GM19395 (cell line): ENCODE measurements around the gene DGAT2L6.
A peak's percentile ranks its signal among the peaks of the same experiment; 100 is the strongest.
"Not testable (repeated sequence)": the region's sequence is repeated elsewhere in the genome, so short reads cannot be mapped to it uniquely, and the experiment has no call there.

Experiments
- ATAC-seq: cut with Tn5 transposase; IDR thresholded peaks from one replicate; pipeline ENCODE4 v1.9.1; 2021; ENCODE audit warnings: mild to moderate bottlenecking, moderate library complexity; ENCODE audit not compliant: unreplicated experiment

The DGAT2L6 gene

DNA sequence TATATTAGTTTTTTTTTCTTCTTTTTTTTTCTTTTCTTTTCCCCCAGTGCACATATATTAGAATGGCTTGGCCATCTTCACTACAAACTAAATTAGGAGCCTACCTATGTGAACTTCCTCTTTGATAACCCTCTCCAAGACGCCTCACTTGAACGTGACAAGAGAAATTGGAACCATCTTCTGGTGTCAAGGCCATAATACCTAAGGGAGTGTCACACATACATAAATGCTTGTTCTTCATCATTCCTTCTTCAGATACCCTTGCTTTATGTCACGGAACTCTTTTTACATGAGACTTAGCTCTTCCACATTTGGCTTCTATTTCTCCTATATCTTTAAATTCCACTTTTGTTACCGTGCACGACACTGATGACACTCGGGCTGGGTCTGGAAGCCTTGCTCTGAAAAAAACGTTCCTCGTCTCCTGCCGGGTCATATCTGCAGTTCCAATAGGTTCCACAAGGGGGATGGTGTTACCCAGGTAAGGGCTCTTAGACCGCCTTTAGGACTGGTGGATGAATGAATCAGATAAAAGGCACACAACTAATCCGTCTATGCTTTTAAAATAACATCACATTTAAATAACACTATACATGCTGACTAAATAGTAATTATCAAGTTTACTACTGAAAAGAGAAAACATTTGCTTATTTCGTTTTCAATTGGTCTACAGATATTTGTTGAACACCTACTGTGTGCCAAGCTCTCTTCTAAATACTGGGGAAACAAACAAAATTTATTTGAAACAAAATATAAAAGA is 19.9 kb downstream of the DGAT2L6 start:
- ATAC-seq = peak; percentile 93

DNA sequence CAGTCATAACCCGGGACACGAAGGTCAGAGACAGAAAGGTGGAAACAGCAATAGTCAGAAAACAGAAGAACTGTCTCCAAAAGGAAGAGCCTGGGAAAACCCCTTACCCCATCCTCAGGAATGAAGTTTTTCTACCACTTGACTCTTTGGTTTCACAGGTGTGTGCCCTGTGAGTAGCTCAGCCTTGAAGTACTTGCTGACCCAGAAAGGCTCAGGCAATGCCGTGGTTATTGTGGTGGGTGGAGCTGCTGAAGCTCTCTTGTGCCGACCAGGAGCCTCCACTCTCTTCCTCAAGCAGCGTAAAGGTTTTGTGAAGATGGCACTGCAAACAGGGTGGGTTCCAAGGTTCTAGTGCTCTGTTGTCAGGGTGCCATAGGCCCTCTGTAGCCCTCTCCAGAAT is 24.4 kb downstream of the DGAT2L6 start:
- ATAC-seq = no peak

DNA sequence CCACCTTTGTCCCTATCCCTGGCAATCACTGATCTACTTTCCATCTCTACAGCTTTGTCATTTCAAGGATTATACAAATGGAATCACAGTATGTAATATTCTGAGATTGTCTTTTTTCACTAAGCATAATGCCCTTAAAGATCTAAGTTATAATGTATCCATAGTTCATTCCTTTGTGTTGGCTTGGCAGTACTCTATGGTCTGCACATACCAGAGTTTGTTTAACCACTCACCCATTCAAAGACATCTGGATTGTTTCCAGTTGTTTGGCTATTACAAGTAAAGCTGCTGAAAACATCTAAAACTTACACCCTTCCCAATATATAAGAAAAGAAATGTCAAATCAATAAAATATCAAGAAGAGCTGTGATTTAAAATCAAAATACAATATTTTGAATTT is 31.2 kb downstream of the DGAT2L6 start:
- ATAC-seq = no peak

DNA sequence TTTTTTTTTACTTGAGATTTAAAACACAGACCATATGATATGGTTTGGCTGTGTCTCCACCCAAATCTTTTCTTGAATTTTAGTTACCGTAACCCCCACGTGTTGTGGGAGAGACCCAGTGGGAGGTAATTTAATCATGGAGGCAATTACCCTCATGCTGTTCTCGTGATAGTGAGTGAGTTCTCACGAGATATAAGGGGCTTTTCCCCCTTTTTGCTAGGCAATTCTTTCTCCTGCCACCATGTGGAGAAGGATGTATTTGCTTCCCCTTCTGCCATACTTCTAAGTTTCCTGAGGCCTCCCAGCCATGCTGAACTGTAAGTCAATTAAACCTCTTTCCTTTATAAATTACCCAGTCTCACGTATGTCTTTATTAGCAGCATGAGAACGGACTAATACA is 32.3 kb downstream of the DGAT2L6 start:
- not testable (repeated sequence) for ATAC-seq

DNA sequence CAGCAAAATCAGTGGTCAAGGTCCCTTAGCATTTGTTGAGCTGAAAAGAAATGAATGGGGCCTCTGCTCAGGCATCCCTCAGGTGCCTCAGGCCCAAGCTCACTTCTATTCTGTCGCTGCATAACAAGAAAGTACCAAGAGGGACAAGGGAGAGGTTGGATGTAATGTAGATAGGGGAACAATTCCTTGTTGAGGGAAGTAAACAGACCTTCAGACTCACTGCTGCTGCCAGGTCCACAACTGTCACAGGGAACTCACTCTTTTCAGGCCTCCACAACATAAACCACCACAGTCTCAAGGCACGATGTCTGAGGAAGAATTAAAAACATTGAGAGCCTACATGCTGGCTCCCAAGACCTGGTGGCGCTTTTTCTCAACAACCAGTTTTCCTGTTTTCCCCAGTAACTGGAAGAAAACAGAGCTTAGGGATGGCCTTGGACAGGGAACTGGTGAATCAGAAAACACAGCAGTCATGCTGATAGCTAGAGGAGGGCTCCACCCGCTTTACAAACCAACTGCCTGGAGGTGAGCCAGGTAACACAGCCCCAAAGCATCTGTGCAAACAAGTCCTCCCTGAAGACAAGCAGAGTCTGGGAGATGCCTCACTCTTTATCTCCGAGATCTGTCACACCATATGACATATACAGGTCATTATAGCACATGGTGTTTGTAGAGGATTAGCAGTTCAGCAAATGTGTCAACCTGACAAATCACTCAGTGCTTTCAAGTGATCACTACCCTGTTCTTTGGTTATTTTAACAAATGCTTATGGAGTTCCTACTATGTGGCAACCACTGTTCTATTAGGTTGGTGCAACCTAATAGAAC is 42.9 kb downstream of the DGAT2L6 start:
- no peak for ATAC-seq

DNA sequence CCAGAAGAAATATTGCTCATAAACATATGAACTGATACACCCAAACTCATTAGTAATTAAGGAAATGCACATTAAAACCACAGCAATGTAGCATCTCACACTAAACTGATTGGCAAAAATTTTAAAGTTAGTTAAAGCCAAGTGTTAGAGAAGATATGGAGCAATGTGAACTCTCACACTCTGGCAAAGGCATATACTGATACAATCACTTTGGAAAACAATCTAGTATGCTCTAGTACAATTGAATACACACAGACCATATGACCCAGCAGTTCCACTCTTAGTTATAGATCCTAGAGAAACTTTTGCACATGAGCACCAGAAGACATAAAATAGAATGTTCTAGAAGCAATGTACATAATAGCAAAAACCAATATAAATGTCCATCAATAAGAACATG is 48.8 kb downstream of the DGAT2L6 start:
- ATAC-seq = no peak

DNA sequence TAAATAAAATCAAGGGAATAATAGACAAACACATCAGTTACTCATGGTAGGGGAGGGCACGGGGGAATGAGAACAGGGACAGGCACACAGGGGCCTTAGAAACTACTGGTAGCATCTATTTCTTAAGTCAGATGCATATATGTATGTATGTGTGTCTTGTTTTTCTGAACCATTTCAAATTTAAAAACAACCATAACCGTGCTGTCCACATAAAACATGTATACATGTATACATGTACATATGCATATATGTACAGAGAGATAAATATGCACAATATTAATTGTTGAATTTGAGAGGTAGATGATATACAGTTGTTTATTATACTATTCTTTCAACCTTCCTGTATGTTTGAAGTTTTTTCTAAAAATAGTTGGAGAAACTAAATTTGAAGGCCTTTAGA is 49.4 kb downstream of the DGAT2L6 start:
- ATAC-seq = no peak

DNA sequence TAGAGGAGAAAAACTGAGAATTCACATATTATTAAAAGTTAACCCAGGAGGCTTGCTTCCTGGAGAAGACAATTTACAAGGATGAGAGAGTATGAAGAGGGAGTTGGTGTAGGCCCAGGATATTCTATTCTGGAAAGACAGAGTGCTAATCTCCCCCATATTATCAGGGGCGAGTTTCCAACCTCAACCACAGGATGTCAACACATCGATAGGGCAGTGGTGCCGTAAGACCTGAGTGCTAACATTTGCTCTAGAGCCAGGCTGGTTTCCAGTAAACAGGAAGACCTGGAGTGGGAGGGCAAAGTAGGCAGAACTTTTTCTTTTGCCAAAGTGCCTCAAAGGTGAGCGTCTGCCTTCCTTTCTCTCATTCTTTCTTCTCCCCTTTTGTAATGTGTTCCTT is 54.4 kb downstream of the DGAT2L6 start:
- no peak for ATAC-seq

DNA sequence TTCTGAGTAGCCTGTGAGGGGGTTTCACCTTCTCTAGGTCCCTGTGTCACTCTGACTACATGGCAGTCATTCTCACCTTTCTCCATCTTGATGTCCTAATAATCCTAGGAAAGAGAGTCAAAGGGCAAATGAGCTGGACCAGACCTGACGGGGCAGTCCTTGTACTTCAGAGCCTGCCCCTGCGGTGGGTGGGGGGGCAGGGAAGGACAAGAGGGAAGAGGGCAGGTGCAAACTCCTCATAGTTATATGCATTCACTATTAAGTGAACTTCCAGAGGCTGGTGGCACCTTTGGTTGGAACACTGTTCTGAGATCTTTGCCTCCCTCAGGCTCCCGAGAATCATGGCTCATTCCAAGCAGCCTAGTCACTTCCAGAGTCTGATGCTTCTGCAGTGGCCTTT is 57.1 kb downstream of the DGAT2L6 start, which contains the start of gene AWAT1:
TSS of gene AWAT1 (plus strand) at position 301 of the 400 bp plus-strand sequence. CDS start at position 342, 41 bp downstream.
- ATAC-seq = no peak

DNA sequence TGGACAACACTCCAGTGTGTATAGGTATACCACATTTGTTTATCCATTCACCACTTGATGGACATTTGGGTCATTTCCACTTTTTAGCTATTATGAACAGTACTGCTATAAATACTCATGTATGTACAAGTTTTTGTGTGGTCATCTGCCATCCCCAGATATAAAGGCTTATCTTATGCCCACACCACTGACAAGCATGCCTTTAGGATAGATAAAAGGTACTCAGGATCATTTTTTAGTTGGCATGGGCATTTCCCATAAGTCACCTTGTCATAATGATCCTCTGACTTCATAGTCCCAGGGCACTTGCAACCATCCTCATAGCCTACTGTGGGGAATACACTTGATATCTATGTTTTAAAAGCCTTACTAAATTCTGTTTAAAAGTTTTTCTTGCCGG is 63.5 kb downstream of the DGAT2L6 start:
- no peak for ATAC-seq

DNA sequence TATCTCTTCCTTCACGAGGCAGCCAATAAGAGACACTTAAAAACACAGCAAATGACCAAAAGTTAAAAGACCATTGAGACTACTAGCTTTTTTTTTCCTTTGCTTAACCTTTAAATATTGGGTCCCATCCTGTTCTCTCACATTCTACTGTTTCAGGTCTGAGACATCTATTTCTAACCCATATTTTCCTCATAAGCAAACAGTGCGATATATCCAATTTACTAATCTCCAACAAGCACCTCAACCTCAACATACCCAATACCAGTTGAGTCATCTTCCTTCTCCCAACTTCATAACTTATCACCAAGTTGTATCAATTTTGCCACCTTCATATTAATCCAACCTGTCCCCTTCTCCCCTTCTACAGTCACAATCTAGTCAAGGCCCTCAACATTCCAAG is 64.2 kb downstream of the DGAT2L6 start:
- ATAC-seq = no peak

DNA sequence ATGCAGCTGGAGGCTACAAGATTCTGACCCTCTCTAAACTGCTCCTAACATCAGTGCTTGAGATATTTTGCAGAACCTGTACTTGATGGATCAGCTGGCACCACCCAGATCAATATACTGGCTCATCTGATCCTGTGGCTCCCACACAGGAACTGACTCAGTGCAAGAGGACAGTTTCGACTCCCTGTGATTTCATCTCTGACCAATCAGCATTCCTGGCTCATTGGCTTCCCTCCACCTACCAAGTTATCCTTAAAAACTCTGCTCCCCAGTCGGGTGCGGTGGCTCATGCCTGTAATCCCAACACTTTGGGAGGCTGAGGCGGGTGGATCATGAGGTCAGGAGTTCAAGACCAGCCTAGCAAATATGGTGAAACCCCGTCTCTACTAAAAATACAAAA is 66.3 kb downstream of the DGAT2L6 start:
- not testable (repeated sequence) for ATAC-seq

DNA sequence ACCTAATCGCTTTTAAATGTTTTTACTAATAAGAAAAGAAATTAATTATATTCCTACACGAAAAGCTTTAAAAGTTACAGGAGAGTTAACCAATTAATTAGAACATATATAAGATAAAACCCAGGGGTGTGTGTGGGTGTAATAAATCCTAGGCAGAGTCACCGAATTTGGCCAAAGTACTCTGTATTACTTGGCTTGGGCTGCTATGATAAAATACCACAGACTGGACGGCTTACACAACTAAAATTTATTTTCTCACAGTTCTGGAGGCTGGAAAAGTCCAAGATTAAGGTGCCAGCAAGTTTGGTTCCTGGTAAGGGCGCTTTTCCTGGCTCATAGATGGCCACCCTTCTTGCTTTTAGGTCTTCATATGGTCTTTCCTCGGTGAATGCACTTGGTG is 67.6 kb downstream of the DGAT2L6 start:
- no peak for ATAC-seq

DNA sequence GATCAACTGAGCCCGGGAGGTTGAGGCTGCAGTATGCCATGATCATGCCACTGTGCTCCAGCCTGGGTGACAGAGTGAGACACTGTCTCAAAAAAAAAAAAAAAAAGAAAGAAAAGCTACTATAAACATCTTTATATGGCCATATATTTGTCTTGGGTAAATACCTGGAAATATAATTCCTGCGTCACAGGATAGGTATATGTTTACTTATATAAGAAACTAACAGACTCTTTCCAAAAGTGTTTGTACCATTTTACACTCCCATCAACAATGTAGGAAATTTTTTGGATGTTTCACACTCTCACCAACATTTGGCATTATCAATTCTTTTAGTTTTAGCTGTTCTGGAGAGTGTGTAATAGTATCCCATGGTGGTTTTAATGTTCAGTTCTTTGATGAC is 70.0 kb downstream of the DGAT2L6 start:
- no peak for ATAC-seq

DNA sequence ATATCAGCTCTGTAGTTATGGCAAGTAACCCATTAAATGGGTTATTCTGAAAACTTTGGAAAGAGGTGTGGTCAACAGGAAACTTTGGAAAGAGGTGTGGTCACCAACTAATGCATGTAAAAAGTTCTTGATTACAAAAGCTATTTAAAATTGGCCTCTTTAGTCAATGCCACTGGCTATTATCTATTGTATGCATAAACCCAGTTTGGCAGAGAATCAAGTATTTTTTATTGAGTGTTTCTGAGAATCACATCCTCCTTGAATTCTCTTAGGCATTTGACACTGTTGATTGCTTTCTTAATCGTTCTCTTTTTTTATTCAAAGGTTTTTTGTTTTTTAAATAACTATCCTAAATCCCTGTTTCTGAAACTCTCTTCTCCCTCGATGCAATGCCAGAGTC is 75.2 kb downstream of the DGAT2L6 start:
- no peak for ATAC-seq

DNA sequence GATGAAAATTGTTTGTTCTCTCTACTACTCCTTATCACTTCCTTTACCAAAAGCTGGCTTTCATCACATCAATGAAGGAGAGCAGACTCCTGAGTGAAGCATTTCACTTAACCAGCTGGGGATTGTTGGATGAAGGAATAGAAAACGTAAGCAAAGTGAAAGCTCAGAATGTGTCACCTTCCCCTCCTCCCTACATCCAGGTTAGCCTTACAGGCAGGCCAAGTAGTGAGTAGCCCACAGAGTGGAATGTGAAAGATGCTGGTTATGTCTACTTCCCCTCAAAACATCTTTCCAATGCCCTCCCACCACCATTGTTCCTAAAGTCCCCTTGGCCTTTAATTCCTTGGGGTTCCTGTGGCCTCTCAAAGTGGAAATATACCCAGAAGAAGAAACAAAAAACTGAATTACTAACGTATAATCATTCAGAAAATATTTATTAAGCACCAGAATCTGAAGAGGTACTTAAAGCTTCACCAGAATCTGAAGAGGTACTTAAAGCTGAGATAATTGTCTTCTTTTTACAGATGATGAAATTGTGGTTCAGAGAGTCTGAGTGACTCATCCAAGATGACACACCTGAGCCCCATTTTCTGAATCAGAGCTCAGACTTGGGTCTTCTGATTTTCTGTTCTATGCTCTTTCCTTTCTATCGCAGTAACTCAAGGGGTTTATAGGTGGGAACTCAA is 76.2 kb downstream of the DGAT2L6 start:
- ATAC-seq = no peak

DNA sequence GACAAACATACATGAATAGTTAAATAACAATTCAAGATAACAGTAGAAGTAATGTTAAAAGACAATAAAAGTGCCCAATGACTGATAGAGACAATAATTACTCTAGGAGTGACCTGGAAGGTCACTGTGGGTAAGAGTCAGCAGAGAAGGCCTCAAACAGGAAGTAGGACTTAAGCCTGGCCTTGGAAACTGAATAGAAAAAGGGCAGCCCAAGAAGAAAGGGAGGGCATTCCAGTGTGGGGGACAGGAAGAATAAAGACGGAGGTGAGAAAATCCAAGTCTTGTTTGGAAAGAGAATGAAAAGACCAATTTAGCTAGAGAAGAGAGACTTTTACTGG is 76.7 kb downstream of the DGAT2L6 start:
- ATAC-seq = no peak

DNA sequence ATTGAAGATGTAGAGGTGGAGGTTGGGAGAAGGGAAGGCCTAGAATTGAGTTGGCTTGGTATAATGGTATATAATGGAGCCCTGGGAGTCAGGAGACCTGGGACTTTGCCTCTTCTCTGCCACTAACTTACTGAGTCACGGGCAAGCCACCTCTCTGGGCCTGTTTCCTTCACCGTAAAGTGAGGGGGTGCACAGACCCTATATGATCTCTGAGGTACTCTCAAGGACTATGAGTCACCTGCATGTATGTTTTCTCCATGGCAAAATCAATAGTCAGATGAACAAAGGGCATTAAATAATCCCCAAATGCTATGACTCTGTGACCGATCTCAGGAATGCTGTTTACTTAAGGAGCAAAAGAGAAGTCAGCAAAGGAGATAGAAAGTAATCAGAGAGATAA is 77.6 kb downstream of the DGAT2L6 start:
- ATAC-seq = no peak
